ENCODE data around the gene RPE.

Gene RPE

GRCh38 chr2:210003359-210003758, 921 bp downstream of the RPE start:
- no peak for DNase-seq

- DNase-seq, result no peak
Measured at GRCh38 chr2:210004881-210005280, 2.4 kb downstream of the RPE start.

GRCh38 chr2:210007895-210008294, 5.5 kb downstream of the RPE start:
- DNase-seq, result no peak

GRCh38 chr2:210009126-210009525, 6.7 kb downstream of the RPE start:
- no peak for DNase-seq

GRCh38 chr2:210009896-210010295, 7.5 kb downstream of the RPE start:
- no peak for DNase-seq

GRCh38 chr2:210020138-210020537, 17.7 kb downstream of the RPE start:
- DNase-seq, result no peak

GRCh38 chr2:210022824-210023223, 20.4 kb downstream of the RPE start:
- DNase-seq, result no peak

- DNase-seq, result no peak
Measured at GRCh38 chr2:210027608-210028007, 25.2 kb downstream of the RPE start.

- DNase-seq, result no peak
Measured at GRCh38 chr2:210028178-210028577, 25.7 kb downstream of the RPE start.

- DNase-seq, result no peak
Measured at GRCh38 chr2:210034087-210034683, 31.7 kb downstream of the RPE start.

- no peak for DNase-seq
Measured at GRCh38 chr2:210035679-210036078, 33.2 kb downstream of the RPE start.

- DNase-seq, result no peak
Measured at GRCh38 chr2:210038078-210038477, 35.6 kb downstream of the RPE start.

- DNase-seq, result no peak
Measured at GRCh38 chr2:210046851-210047500, 44.5 kb downstream of the RPE start.

- DNase-seq, result no peak
Measured at GRCh38 chr2:210049831-210050230, 47.4 kb downstream of the RPE start.

GRCh38 chr2:210050885-210051284, 48.4 kb downstream of the RPE start:
- DNase-seq, result no peak

GRCh38 chr2:210054696-210055095, 52.3 kb downstream of the RPE start:
- DNase-seq, result no peak

GRCh38 chr2:210055825-210056224, 53.4 kb downstream of the RPE start:
- DNase-seq, result no peak

GRCh38 chr2:210063306-210063705, 60.9 kb downstream of the RPE start:
- no peak for DNase-seq
